Measurements from ENCODE around the gene GALNTL6.
"Not testable (repeated sequence)": the region's sequence is repeated elsewhere in the genome, so short reads cannot be mapped to it uniquely, and the experiment has no call there.

The GALNTL6 gene

GRCh38 chr4:172688534-172688933 lies 875.3 kb downstream of the GALNTL6 start:
- no peak for DNase-seq

DNA sequence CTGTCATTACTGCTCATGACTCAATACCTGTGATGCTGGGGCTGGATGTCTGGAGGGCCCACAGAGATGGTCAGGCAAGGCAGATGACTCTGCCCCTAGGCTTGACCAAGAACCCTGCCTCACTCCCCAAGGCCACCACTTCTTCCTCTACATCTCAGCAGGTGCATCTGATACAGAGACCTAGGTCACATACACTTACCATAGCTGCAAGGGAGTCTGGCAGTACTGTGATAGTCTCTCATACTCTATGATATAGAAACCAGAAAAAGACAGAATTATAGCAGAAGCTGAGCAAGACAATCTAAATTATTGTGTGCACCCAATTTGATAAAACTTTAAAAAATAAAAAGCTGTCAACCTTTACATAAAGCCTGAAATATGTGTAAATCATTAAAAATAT lies 878.3 kb downstream of the GALNTL6 start:
- DNase-seq, result no peak

DNA sequence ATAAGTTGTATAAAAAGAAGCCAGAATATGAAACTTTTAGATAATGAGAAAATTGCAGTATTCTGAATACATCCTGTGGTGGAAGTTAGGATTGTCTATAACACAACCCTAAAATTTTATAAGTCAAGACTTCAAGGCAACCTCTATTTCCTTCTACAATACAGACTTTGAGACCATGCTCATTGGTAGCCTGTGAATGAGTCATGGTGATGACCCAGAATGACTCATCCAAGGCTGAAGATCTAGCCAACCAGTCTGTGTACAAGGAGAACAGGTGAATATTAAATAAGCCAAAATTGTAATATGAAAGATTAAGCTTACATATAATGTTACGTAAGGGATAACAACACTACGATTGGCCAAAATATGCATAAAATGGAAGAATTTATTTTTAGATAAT lies 879.5 kb downstream of the GALNTL6 start:
- DNase-seq, result no peak

GRCh38 chr4:172698256-172698655 lies 885.1 kb downstream of the GALNTL6 start:
- no peak for DNase-seq

DNA sequence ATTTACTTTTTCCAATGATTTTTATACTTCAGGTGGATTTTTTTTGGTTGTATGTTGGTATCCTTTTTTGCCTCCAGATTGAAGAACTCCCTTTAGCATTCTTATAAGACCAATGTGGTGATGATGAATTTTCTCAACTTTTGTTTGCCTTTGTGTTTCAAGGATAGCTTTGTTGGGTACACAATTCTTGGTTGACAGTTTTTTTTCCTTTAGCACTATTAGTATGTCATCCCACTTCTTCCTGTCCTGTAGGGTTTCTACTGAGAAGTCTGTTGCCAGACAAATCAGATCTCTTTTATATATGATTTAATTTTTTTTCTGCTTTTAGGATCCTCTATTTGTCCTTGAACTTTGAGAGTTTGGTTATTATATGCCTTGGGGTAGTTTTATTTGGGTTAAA lies 892.4 kb downstream of the GALNTL6 start:
- DNase-seq, result no peak

DNA sequence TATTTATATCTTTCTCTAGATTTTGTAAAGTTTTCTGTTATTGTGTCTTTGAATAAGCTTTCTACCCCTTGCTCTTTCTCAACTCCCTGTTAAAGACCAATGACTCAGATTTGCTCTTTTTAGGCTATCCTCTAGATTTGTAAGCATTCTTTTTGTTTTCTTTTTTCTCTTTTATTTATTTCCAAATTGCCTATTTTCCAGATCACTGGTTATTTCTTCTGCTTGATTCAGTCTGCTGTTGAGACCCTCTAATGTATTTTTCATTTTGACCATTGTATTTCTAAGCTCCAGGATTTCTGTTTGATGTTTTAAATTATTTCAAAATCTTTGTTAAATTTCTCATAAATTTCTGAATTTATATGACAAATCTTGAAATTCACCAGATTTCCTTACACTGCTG lies 892.8 kb downstream of the GALNTL6 start:
- DNase-seq, result no peak

DNA sequence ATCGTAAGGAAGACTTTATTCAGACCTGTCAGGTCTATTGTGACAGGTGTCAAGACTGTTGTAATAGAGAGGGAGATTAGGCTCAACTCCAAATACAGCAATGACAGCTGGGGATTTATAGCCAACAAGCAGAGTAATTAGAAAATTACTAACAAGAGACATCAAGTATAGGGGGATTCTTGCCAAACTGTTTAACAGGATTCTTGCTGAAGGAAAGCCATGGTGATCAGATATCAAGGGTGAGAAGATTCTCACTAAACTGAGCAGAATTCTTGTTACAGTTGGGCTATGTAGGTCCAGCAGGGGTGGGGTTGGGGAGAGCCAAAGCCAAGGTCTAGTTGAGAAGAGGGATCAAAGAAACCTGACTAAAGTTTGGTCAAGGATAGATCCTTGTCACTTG lies 894.4 kb downstream of the GALNTL6 start:
- no peak for DNase-seq

- no peak for DNase-seq
Observed at GRCh38 chr4:172708184-172708583, 895.0 kb downstream of the GALNTL6 start.

DNA sequence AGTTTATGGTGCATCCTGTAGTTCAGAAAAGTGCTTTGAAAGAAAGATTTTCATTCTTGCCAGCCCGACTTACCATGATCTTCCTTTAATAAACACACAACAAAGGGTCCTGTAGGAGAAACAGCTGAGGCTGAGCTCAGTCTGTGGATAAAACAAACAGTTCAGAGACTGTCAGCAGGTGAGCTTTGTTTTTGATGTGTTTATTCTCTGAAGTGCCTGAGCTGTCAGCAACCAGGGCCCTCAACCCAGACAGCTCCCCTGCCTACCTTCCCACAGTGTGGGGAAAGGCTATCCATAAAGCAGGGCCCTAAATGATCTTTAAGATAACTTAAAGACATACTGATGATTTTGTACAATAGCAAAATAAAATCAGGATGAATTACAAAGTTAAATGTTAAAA lies 896.2 kb downstream of the GALNTL6 start:
- DNase-seq, result no peak

DNA sequence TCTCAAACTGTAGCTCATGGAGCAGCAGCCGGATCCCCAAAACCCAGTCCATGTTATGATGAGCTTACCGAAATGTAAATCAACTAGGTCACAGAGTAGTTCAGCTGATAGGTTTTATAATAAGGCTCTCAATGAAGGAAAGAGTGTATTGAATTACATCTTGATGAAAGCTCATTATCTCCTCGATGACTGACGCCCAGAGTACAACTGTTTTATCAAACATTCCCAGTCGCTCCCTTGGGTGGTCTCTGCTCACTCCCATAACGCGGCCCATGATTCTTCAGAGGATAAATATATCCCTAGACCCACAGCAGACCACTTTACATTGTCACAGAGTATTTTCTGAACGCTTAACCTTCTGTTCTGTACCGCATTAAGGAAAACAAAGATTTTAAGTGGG lies 903.1 kb downstream of the GALNTL6 start:
- DNase-seq, result no peak

DNA sequence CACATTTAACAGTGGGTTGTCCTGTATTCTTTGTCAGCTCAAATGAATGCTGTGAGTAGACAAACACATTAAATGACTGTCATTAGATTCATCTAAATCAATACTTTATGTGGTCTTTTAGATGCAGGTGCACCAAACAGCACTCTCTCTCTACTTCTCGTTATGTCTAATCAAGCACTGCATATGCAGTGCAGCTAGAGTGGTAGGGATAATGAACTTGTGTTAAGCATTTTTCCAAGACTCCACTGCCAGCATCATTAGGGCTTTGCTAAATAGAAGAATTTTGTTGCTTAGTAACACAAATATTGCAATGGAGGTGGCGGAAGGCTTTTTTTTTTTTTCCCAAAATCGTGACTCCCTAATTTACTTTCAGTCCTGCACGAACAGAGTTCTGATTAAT lies 908.5 kb downstream of the GALNTL6 start:
- DNase-seq, result no peak

DNA sequence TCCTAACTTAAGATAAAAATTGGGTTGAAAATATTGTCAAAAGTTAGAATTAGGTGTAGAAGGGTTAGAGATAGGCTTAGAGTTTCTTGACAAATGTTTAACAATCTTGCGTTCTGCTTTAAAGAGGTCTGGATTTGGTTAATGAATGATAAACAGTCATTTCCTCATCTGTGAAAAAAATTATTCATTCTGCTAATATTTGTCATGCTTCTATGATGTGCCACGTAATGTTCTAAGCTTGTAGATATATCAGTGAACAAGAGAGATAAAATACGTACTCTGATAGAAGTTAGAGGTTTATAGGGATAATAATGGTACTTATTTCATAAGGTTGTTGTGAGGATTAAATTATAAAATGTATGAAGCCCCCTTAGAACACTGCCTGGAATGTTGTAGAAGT lies 912.4 kb downstream of the GALNTL6 start:
- no peak for DNase-seq

DNA sequence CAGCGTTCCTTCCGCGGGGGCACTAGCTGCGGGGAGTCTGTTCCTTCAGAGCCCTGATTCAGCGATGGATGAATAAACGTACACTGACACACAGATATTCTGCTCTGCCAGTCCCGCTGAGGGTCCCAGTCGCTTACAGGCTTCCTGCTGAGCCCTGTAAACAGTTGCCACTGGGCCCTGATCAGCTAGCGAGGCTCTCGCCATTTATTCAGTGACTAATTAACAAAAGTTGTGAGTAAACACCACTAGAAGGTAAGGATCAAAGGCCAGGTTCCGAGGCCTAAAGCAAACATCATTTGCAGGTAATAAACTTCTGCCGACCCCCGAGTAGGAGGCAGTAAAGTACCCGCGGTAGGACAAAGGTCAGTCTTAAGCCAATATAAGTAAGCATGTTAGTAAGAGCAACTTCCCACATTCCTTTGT lies 912.8 kb downstream of the GALNTL6 start:
- DNase-seq, result no peak

GRCh38 chr4:172727631-172728030 lies 914.4 kb downstream of the GALNTL6 start:
- DNase-seq, result no peak

GRCh38 chr4:172733645-172734044 lies 920.4 kb downstream of the GALNTL6 start:
- not testable (repeated sequence) for DNase-seq

GRCh38 chr4:172734555-172734954 lies 921.4 kb downstream of the GALNTL6 start:
- no peak for DNase-seq

DNA sequence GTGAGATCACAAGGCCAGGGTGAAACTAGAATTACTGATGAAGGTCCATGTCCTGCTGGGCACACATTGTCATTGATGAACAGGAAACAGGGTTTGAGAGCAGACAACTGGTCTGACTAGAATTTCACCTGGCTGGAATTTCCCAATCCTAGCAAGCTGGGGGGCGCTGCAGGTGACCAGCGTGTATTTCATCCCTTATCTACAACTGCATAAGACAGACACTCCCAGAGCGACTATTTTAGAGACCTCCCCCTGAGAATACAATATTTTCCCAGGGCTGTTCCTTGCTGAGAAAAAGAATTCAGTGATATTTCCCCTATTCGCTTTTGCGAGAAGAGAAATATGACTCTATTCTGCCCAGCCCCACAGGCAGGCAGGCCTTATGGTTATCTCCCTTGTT lies 922.8 kb downstream of the GALNTL6 start:
- DNase-seq, result no peak

GRCh38 chr4:172740434-172740833 lies 927.2 kb downstream of the GALNTL6 start:
- DNase-seq, result no peak

DNA sequence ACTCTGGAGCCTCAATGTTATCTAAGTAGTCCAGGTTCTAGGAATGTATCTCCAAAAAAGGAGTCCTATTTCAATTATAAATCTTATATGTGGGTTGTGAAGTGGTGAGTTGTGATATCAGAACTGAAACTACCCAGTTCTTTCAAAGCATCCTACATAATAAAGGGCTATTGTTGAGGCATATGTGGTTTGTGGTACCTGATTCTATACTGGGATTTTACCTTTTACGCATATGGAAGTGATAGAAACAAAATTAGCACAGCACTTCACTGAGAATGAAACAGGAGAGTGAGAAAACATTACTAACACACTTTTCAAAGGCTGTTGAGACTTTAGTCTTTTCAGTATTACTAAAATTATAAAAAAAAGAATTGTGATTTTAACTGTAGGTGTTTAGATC lies 937.7 kb downstream of the GALNTL6 start:
- no peak for DNase-seq

- no peak for DNase-seq
Observed at GRCh38 chr4:172751550-172751949, 938.3 kb downstream of the GALNTL6 start.

DNA sequence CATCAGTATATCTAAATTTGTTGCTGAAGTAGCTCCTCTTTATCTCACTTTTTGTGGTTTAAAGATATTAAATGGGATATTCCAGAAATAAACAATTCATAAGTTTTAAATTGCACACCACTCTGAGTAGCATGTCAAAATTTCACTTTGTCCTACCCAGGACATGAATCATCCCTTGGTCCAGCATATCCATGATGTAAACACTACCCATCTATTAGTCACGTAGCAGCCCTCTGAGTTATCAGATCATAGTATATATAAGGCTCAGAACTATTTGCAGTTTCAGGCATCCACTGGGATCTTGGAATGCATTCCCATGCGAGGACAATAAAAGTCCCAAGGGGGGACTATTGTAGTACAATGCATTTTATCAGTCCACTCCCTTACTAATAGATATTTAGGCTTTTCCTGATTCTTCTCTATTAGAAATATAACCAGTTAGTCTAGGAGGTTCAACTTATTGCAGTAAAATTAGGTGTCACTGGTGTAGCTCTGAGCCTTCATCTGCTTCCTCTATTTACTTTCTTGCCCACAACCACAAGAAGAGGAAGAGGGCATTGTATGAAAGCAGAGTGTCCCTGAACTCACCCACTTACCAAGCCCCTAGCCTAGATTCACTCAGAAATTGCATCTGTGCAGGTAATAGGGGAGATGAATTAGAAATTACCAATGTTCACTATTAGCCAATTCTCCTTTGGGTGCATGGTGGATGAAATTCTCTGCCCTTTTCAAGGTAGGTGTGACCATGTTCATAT lies 945.6 kb downstream of the GALNTL6 start:
- DNase-seq, result no peak

DNA sequence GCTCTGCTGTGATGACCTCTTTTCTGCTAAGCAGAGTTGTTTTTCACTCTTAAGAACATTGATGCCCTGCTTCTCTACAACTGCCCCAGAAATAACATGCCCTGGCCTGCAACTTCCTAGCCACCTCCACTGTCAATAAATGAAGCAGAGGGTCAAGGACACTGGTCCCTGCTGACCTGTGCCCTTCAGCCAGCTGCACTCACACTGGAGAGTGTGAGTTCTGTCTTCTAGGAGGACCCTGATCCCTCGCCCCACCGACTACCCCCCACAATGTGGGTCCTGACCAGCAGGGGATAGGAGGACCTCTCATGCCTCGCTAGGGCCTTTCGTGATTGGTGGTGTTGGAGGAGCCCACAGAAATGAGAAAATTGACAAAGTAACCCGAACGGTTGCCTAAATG lies 947.3 kb downstream of the GALNTL6 start:
- no peak for DNase-seq

DNA sequence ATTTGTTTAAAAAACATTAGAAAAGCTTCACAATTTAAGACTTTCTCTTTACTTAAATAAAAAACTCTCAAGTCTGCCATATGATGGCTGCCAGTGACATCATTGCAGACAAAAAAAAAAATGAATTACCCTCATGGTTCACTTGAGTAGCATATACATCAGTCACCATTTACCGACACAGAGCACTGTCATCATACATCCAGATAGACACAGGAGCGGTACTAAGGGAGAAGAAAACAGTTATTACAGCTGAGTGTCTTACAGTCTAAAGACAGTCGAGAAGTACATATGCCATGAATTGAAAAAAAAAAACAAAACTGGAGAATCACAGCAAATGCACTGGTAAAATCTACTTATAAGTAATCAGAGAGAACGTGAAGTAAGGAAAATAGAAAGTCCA lies 949.7 kb downstream of the GALNTL6 start:
- no peak for DNase-seq

- no peak for DNase-seq
Observed at GRCh38 chr4:172770787-172771186, 957.6 kb downstream of the GALNTL6 start.

DNA sequence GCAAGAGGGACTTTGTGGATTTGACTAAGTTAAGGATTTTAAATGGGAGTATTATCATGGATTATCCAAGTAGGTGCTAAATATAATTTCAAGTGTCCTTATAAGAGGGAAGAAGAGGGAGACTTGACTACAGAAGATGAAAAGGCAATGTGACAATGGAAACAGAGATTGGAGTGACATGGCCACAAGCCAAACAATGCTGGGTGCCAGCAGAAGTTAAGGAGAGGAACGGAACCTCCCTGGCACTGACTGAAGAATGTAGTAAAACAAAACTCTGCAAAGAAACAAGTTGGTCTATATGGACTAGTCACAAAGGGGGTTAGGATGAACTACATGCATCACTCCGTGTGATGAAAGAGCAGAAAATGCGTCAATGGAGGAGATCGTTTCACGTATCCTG lies 959.6 kb downstream of the GALNTL6 start:
- DNase-seq, result no peak

Measured in midbrain (tissue), 1 donor.